ENCODE data around the gene XYLT1. TPM values are rescaled to one million over a fixed set of nuclear protein-coding genes. Genes with fewer than 3 reads are reported as not detected.

The XYLT1 gene
- total and polyA plus RNA-seq, 10 of the 15 experiments (the other 5 are each of a cell fraction or from before 2014, with no cell fraction given), result 0.88 to 14.8 (median 5.8) TPM

DNA sequence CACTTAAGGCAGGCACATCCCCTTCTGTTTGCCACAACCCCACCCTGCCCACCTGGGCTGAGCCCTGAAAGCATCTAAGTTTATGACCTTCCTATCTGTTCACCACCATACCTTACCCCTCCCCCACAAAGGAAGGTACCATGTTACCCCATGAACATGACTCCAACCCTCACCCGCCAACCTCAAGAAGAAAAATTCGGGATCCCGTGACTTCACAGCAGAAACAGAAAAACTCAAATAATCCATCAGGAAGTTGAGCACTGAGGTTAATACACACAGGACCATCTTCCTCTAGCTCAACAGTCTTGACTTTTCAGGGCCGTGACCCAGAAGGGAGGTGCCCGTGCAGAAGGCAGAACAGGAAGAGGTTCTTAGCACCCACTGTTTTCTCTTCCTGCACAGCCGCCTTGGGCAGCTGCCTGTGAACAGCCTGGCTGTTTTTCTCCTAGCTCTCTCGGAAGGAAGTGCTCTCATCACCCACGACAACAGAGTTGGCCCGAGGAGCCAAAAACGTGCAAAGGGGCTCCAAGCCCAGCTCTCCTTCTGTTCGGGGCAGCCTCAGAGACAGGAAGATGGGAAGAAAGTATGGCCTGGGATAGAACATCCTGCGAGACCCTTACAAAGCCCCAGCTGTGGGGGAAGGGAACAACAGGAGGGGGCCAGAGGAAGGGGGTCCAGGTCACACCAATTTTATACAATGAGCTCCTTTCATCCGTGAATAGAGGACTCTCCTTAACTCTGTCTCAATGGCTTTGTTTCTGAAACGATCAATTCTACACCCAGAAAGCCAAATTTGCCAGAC, 101.1 kb downstream of the XYLT1 start (continued):
- TF ChIP-seq, protein P1, sequence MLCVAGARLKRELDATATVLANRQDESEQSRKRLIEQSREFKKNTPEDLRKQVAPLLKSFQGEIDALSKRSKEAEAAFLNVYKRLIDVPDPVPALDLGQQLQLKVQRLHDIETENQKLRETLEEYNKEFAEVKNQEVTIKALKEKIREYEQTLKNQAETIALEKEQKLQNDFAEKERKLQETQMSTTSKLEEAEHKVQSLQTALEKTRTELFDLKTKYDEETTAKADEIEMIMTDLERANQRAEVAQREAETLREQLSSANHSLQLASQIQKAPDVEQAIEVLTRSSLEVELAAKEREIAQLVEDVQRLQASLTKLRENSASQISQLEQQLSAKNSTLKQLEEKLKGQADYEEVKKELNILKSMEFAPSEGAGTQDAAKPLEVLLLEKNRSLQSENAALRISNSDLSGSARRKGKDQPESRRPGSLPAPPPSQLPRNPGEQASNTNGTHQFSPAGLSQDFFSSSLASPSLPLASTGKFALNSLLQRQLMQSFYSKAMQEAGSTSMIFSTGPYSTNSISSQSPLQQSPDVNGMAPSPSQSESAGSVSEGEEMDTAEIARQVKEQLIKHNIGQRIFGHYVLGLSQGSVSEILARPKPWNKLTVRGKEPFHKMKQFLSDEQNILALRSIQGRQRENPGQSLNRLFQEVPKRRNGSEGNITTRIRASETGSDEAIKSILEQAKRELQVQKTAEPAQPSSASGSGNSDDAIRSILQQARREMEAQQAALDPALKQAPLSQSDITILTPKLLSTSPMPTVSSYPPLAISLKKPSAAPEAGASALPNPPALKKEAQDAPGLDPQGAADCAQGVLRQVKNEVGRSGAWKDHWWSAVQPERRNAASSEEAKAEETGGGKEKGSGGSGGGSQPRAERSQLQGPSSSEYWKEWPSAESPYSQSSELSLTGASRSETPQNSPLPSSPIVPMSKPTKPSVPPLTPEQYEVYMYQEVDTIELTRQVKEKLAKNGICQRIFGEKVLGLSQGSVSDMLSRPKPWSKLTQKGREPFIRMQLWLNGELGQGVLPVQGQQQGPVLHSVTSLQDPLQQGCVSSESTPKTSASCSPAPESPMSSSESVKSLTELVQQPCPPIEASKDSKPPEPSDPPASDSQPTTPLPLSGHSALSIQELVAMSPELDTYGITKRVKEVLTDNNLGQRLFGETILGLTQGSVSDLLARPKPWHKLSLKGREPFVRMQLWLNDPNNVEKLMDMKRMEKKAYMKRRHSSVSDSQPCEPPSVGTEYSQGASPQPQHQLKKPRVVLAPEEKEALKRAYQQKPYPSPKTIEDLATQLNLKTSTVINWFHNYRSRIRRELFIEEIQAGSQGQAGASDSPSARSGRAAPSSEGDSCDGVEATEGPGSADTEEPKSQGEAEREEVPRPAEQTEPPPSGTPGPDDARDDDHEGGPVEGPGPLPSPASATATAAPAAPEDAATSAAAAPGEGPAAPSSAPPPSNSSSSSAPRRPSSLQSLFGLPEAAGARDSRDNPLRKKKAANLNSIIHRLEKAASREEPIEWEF (IDR thresholded peaks at IDR 0.05; ENCODE audit: insufficient replicate concordance, low read depth, low read length), result no peak
- TF ChIP-seq YBX1 (IDR thresholded peaks at IDR 0.05) (no peak), ZNF207 (IDR thresholded peaks at IDR 0.05; ENCODE audit: borderline replicate concordance) (no peak), SRF (IDR thresholded peaks at IDR 0.05; ENCODE audit: low read depth in 2 of 2, low read length in 2 of 2) (no peak), BHLHE40 (IDR thresholded peaks at IDR 0.05; ENCODE audit: borderline replicate concordance in 1 of 2, low read depth in 2 of 2, low read length in 1 of 2) (peak; percentile 61 to 82; a peak in 3 of 4 replicates), CBX5 (IDR thresholded peaks at IDR 0.05; ENCODE audit: low read depth) (no peak), ZBTB33 (IDR thresholded peaks at IDR 0.05) (no peak), JUNB (IDR thresholded peaks at IDR 0.05) (no peak), E2F4 (IDR thresholded peaks at IDR 0.05; ENCODE audit: low read depth, low read length) (no peak), NFYB (IDR thresholded peaks at IDR 0.05; ENCODE audit: insufficient read depth, low read depth, low read length) (no peak), NBN (IDR thresholded peaks at IDR 0.05) (peak; percentile 88), STAT3 (IDR thresholded peaks at IDR 0.05; ENCODE audit: low read depth, low read length) (no peak)
- TF ChIP-seq, protein P2, sequence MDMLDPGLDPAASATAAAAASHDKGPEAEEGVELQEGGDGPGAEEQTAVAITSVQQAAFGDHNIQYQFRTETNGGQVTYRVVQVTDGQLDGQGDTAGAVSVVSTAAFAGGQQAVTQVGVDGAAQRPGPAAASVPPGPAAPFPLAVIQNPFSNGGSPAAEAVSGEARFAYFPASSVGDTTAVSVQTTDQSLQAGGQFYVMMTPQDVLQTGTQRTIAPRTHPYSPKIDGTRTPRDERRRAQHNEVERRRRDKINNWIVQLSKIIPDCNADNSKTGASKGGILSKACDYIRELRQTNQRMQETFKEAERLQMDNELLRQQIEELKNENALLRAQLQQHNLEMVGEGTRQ (IDR thresholded peaks at IDR 0.05; ENCODE audit: borderline replicate concordance, low read depth, low read length), result no peak

Data from GM12878 (cell line).